Gastrocnemius medialis (tissue), 4 donors: ENCODE data around the gene PCSK6. TPM values are rescaled to one million over a fixed set of nuclear protein-coding genes. Genes with fewer than 3 reads are reported as not detected.

Experiments used
- ATAC-seq, 2 donors: fragments of 150-250 bp; one replicate each; pipeline ENCODE4 v1.9.1; 2016
- DNase-seq, 2 donors: peaks; one replicate each; pipeline ENCODE4 v3.0.0-alpha.2; 2019
- H3K27ac ChIP-seq, 4 donors: fragments of 200-600 bp; sonication (generic); 1 replicate in 1 of 4; 2 replicates in 3 of 4; pipeline ENCODE4 v1.5.1; 2016 to 2018; ENCODE audit warnings: mild to moderate bottlenecking in 2 of 4, moderate library complexity in 1 of 4
- H3K27me3 ChIP-seq, 3 donors: fragments of 200-600 bp; sonication (generic) in 2 of 3; 1 replicate in 1 of 3; 2 replicates in 2 of 3; pipeline versions ENCODE4 v1.5.1 to v1.6.0; 2016 to 2019; ENCODE audit warnings: mild to moderate bottlenecking in 1 of 3, moderate library complexity in 1 of 3
- H3K36me3 ChIP-seq, 2 donors: fragments of 200-600 bp; sonication (generic) in 1 of 2; one replicate each; pipeline ENCODE4 v1.5.1; 2017 to 2018
- H3K4me1 ChIP-seq, 2 donors: fragments of 200-600 bp; sonication (generic) in 1 of 2; one replicate each; pipeline ENCODE4 v1.5.1; 2016 to 2017; ENCODE audit warnings: mild to moderate bottlenecking in 2 of 2
- H3K4me3 ChIP-seq, 4 donors: fragments of 200-600 bp; sonication (generic) in 3 of 4; 1 replicate in 1 of 4; 2 replicates in 3 of 4; pipeline ENCODE4 v1.5.1; 2016 to 2019; ENCODE audit warnings: mild to moderate bottlenecking in 2 of 4
- H3K9me3 ChIP-seq, 3 donors: fragments of 200-600 bp; sonication (generic) in 2 of 3; 1 replicate in 1 of 3; 2 replicates in 2 of 3; pipeline ENCODE4 v1.5.1; 2016 to 2019
- CTCF ChIP-seq, 5 experiments: fragments of 450-650 bp in 3 of 5; fragments of 200-600 bp in 2 of 5; sonication (generic) in 2 of 5; IDR thresholded peaks in 4 of 5; conservative IDR thresholded peaks in 1 of 5; 1 replicate in 4 of 5; 2 replicates in 1 of 5; pipeline ENCODE4 v1.5.1; 2016 to 2019; ENCODE audit warnings: antibody characterized with exemption in 5 of 5, mild to moderate bottlenecking in 3 of 5, moderate library complexity in 3 of 5
- POLR2A ChIP-seq, 2 donors: fragments of 450-650 bp; IDR thresholded peaks; one replicate each; pipeline ENCODE4 v1.6.1; 2017; ENCODE audit warnings: antibody characterized with exemption in 2 of 2, mild to moderate bottlenecking in 2 of 2, moderate library complexity in 2 of 2
- in situ Hi-C, 4 donors: fragments of 200-750 bp; cut with MboI; loops; one replicate each; pipeline versions ENCODE4 v1.15.0 to v1.8.0; 2017; ENCODE audit warnings: low sequenced_read_pairs in 4 of 4
- intact Hi-C: fragments of 100-400 bp; cut with DNase I; formaldehyde crosslinking; loops from one replicate; pipeline ENCODE4 v1.15.1; 2023; ENCODE audit warnings: low total_unique reads
- total RNA-seq, 4 donors: library from RNA; depleted of rRNA; stranded (reverse); fragments of >200 nt; gene quantifications; one replicate each; pipeline versions ENCODE4 v1.1.0 to v1.2.3, GENCODE V29; 2016

Gene PCSK6
- total RNA-seq, 4 donors from 2014 or later = 12.8 to 46.0 (median 23.6) TPM

GRCh38 chr15:101372960-101373525 is 116.5 kb downstream of the PCSK6 start:
- H3K27me3 ChIP-seq = no peaks in the 10 kb centered on the region
- in situ Hi-C loops (no loop called here), intact Hi-C loops (loop anchor here (10.0 kb wide), 1 partner anchor 68 kb away; no protein-coding TSS in a partner anchor)
- H3K4me3 ChIP-seq = no peak overlapping the region
- no peaks in the 10 kb centered on the region for H3K36me3 ChIP-seq
- H3K4me1 ChIP-seq = peaks cover 2 to 6% of the 10 kb centered on the region in 2 donors
- DNase-seq (no peak), ATAC-seq (no peak)
- no peaks in the 10 kb centered on the region for H3K9me3 ChIP-seq
- H3K27ac ChIP-seq = no peak overlapping the region
- no peak for TF ChIP-seq CTCF (IDR thresholded peaks at IDR 0.05 in 4 of 5, conservative IDR thresholded peaks at IDR 0.05 in 1 of 5)
- no peak for TF ChIP-seq POLR2A (IDR thresholded peaks at IDR 0.05)

GRCh38 chr15:101372149-101372577 is 117.3 kb downstream of the PCSK6 start:
- Histone ChIP-seq H3K27ac (no peak overlapping the region), H3K9me3 (no peaks in the 10 kb centered on the region), H3K36me3 (no peaks in the 10 kb centered on the region), H3K4me1 (peaks cover 2 to 6% of the 10 kb centered on the region in 2 donors), H3K4me3 (no peak overlapping the region), H3K27me3 (no peaks in the 10 kb centered on the region)
- DNase-seq (no peak), ATAC-seq (peak in 1 of 2 donors; percentile 43)
- in situ Hi-C loops = no loop called here
- intact Hi-C loops = loop anchor here (10.0 kb wide), 1 partner anchor 67 kb away; no protein-coding TSS in a partner anchor
- TF ChIP-seq POLR2A (IDR thresholded peaks at IDR 0.05) = no peak
- no peak for TF ChIP-seq CTCF (IDR thresholded peaks at IDR 0.05 in 4 of 5, conservative IDR thresholded peaks at IDR 0.05 in 1 of 5)

GRCh38 chr15:101371519-101371918 is 118.0 kb downstream of the PCSK6 start:
- in situ Hi-C loops (no loop called here), intact Hi-C loops (loop anchor here (10.0 kb wide), 1 partner anchor 67 kb away; no protein-coding TSS in a partner anchor)
- Histone ChIP-seq H3K36me3 (no peaks in the 10 kb centered on the region), H3K4me3 (no peak overlapping the region), H3K4me1 (peaks cover 2 to 6% of the 10 kb centered on the region in 2 donors), H3K27me3 (no peaks in the 10 kb centered on the region), H3K27ac (no peak overlapping the region), H3K9me3 (no peaks in the 10 kb centered on the region)
- no peak for ATAC-seq
- no peak for TF ChIP-seq POLR2A (IDR thresholded peaks at IDR 0.05)
- TF ChIP-seq CTCF (IDR thresholded peaks at IDR 0.05 in 4 of 5, conservative IDR thresholded peaks at IDR 0.05 in 1 of 5) = no peak
- DNase-seq = no peak

GRCh38 chr15:101371081-101371480 is 118.4 kb downstream of the PCSK6 start:
- DNase-seq = no peak
- H3K9me3 ChIP-seq = no peaks in the 10 kb centered on the region
- no peak for TF ChIP-seq POLR2A (IDR thresholded peaks at IDR 0.05)
- no peak for TF ChIP-seq CTCF (IDR thresholded peaks at IDR 0.05 in 4 of 5, conservative IDR thresholded peaks at IDR 0.05 in 1 of 5)
- H3K4me1 ChIP-seq = peaks cover 2 to 6% of the 10 kb centered on the region in 2 donors
- in situ Hi-C loops = no loop called here
- no peaks in the 10 kb centered on the region for H3K36me3 ChIP-seq
- H3K27me3 ChIP-seq = no peaks in the 10 kb centered on the region
- ATAC-seq = no peak
- intact Hi-C loops = loop anchor here (10.0 kb wide), 1 partner anchor 66 kb away; no protein-coding TSS in a partner anchor
- no peak overlapping the region for H3K4me3 ChIP-seq
- no peak overlapping the region for H3K27ac ChIP-seq
